Neutrophil (primary cell): ENCODE results near the gene PHLPP2.

ENCODE experiments used
- H3K27ac ChIP-seq: fragments of 200-600 bp; sonication (generic); 2 replicates; pipeline ENCODE4 v1.5.1; 2016; ENCODE audit warnings: mild to moderate bottlenecking, moderate library complexity
- H3K27me3 ChIP-seq: fragments of 200-600 bp; sonication (generic); 2 replicates; pipeline ENCODE4 v1.6.0; 2016; ENCODE audit warnings: mild to moderate bottlenecking
- H3K36me3 ChIP-seq: fragments of 200-600 bp; sonication (generic); 2 replicates; pipeline ENCODE4 v1.5.1; 2017
- H3K4me1 ChIP-seq, 2 experiments: fragments of 200-600 bp in 1 of 2; sonication (generic) in 1 of 2; 1 replicate in 1 of 2; 2 replicates in 1 of 2; pipeline versions ENCODE4 v1.5.1 to v1.6.1; 2013 to 2016; ENCODE audit warnings: low read depth in 1 of 2, low read length in 1 of 2, mild to moderate bottlenecking in 1 of 2, moderate library complexity in 1 of 2; ENCODE audit not compliant: control insufficient read depth in 1 of 2, insufficient read depth in 1 of 2
- H3K4me3 ChIP-seq, 2 experiments: fragments of 200-600 bp in 1 of 2; sonication (generic) in 1 of 2; 1 replicate in 1 of 2; 2 replicates in 1 of 2; pipeline ENCODE4 v1.5.1; 2013 to 2016; ENCODE audit warnings: low read depth in 1 of 2, low read length in 1 of 2, mild to moderate bottlenecking in 1 of 2, moderate library complexity in 1 of 2
- H3K9me3 ChIP-seq: fragments of 200-600 bp; sonication (generic); 2 replicates; pipeline ENCODE4 v1.5.1; 2016
- CTCF ChIP-seq: fragments of 200-600 bp; sonication (generic); IDR thresholded peaks from 2 replicates; pipeline ENCODE4 v1.5.1; 2016; ENCODE audit warnings: antibody characterized with exemption

PHLPP2 gene

GRCh38 chr16:71670537-71670936 is 54.0 kb downstream of the PHLPP2 start:
- Histone ChIP-seq H3K9me3 (no peaks in the 10 kb centered on the region), H3K4me1 (no peaks in the 10 kb centered on the region), H3K27me3 (no peaks in the 10 kb centered on the region), H3K4me3 (no peak overlapping the region), H3K27ac (no peak overlapping the region), H3K36me3 (no peaks in the 10 kb centered on the region)
- no peak for TF ChIP-seq CTCF

GRCh38 chr16:71669926-71670536 is 54.5 kb downstream of the PHLPP2 start:
- no peaks in the 10 kb centered on the region for H3K4me1 ChIP-seq
- no peaks in the 10 kb centered on the region for H3K27me3 ChIP-seq
- TF ChIP-seq CTCF = no peak
- H3K9me3 ChIP-seq = no peaks in the 10 kb centered on the region
- H3K4me3 ChIP-seq = no peak overlapping the region
- H3K27ac ChIP-seq = no peak overlapping the region
- H3K36me3 ChIP-seq = no peaks in the 10 kb centered on the region

GRCh38 chr16:71666928-71667707 is 57.4 kb downstream of the PHLPP2 start:
- Histone ChIP-seq H3K27ac (no peak overlapping the region), H3K9me3 (no peaks in the 10 kb centered on the region), H3K4me1 (no peaks in the 10 kb centered on the region), H3K36me3 (no peaks in the 10 kb centered on the region), H3K27me3 (no peaks in the 10 kb centered on the region), H3K4me3 (no peak overlapping the region)
- TF ChIP-seq CTCF = no peak

- H3K27me3 ChIP-seq = no peaks in the 10 kb centered on the region
- no peak overlapping the region for H3K27ac ChIP-seq
- no peak overlapping the region for H3K4me3 ChIP-seq
- no peaks in the 10 kb centered on the region for H3K36me3 ChIP-seq
- no peaks in the 10 kb centered on the region for H3K4me1 ChIP-seq
- no peak for TF ChIP-seq CTCF
- H3K9me3 ChIP-seq = no peaks in the 10 kb centered on the region
These were observed 58.2 kb downstream of the PHLPP2 start for GRCh38 chr16:71666264-71666663.

GRCh38 chr16:71659471-71659870 is 65.0 kb downstream of the PHLPP2 start:
- TF ChIP-seq CTCF = no peak

More at GRCh38 chr16:71659471-71659870, 65.0 kb downstream of the PHLPP2 start:
- no peaks in the 10 kb centered on the region for H3K36me3 ChIP-seq
- H3K27me3 ChIP-seq = no peaks in the 10 kb centered on the region
- no peaks in the 10 kb centered on the region for H3K9me3 ChIP-seq
- H3K4me1 ChIP-seq = no peaks in the 10 kb centered on the region
- H3K4me3 ChIP-seq = no peak overlapping the region
- no peak overlapping the region for H3K27ac ChIP-seq
